ENCODE results near the gene TMC8.
"Not testable (repeated sequence)": the region's sequence is repeated elsewhere in the genome, so short reads cannot be mapped to it uniquely, and the experiment has no call there.

TMC8 gene

GRCh38 chr17:78130437-78131101, at the start of gene TMC8:
Gene TMC8 (plus strand): TSS chr17:78130771. CDS start chr17:78131589, 818 bp downstream.
- no peak within 1 kb of the TSS for H3K4me3 ChIP-seq (ENCODE audit: low read depth, low read length)
- DNase-seq (ENCODE audit: low read depth), result no peak

GRCh38 chr17:78081551-78081950, 49.0 kb upstream of the TMC8 start:
- DNase-seq (ENCODE audit: low read depth), result no peak
- H3K4me3 ChIP-seq (ENCODE audit: low read depth, low read length), result no peak overlapping the region

DNA sequence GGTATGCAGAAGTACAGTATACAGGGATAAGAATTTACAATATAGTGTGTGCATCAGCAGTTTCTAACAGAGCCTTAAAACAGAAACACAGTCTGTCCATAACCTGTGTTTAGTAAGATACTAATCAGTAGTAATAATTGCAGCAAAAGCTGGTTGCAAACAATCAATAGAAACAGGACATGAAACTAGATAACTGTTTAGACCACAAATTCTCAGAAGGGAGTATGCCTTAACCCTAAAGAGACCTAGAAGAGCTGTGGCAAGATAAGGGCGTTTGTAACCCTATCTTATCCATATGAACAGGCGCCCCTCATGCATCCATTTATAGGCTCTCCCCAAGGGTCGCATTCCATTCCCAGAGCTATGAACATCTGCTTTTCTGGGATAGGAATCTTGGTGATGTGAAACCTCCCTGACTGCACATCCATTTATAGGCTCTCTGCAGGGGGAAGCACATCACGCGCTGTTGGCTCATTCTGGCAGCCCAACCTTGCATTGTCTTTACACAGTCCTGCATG, 48.2 kb upstream of the TMC8 start:
- not testable (repeated sequence) for DNase-seq (ENCODE audit: low read depth); H3K4me3 ChIP-seq (ENCODE audit: low read depth, low read length)

GRCh38 chr17:78082988-78083387, 47.6 kb upstream of the TMC8 start:
- no peak overlapping the region for H3K4me3 ChIP-seq (ENCODE audit: low read depth, low read length)

GRCh38 chr17:78086740-78087139, 43.8 kb upstream of the TMC8 start:
- DNase-seq (ENCODE audit: low read depth), result no peak

More at GRCh38 chr17:78082988-78083387, 47.6 kb upstream of the TMC8 start:
- DNase-seq (ENCODE audit: low read depth), result no peak

GRCh38 chr17:78088529-78088928, 42.0 kb upstream of the TMC8 start:
- DNase-seq (ENCODE audit: low read depth), result no peak
- H3K4me3 ChIP-seq (ENCODE audit: low read depth, low read length), result no peak overlapping the region

More at GRCh38 chr17:78086740-78087139, 43.8 kb upstream of the TMC8 start:
- no peak overlapping the region for H3K4me3 ChIP-seq (ENCODE audit: low read depth, low read length)

GRCh38 chr17:78089576-78090281, 40.8 kb upstream of the TMC8 start:
- H3K4me3 ChIP-seq (ENCODE audit: low read depth, low read length), result no peak overlapping the region
- no peak for DNase-seq (ENCODE audit: low read depth)

DNA sequence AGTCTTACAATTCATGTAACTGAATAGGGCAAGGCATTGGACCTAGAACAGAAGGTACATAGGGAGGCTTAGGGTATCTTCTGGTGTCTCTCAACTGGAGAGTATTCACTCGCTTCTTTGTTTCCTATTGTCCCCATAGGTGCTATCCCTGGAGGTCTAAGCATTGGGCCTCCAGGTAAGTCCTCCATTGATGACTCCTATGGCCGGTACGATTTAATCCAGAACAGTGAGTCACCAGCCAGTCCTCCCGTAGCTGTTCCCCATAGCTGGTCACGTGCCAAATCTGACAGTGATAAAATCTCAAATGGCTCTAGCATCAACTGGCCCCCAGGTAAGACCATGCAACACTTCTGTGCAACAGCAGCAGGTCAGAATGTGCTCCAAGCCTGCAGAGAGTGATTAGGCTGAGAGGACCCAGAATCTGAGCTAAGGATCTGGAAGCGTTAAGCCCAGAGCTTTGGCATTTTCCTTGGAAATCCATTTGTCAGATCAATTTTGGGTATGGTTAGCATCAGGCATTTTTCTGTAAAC, 37.7 kb upstream of the TMC8 start:
- no peak for DNase-seq (ENCODE audit: low read depth)
- H3K4me3 ChIP-seq (ENCODE audit: low read depth, low read length), result no peak overlapping the region

GRCh38 chr17:78095035-78095434, 35.5 kb upstream of the TMC8 start:
- no peak overlapping the region for H3K4me3 ChIP-seq (ENCODE audit: low read depth, low read length)
- DNase-seq (ENCODE audit: low read depth), result no peak

DNA sequence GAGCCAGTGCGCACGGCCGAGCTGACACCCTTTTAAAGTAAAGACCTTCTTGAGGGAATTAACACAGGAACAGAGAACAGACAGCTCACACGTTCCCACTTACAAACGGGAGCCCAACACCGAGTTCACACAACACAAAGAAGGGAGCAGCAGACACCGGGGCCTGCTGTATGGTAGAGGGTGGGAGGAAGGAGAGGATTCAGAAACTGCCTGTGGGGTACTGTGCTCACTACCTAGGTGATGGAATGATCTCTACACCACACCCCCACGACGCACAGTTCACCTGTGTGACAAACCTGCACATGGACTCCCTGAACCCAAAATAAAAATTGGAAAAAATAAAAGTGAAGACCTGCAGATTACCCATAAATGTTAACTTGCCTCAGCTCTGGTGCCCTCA, 34.5 kb upstream of the TMC8 start:
- no peak overlapping the region for H3K4me3 ChIP-seq (ENCODE audit: low read depth, low read length)
- no peak for DNase-seq (ENCODE audit: low read depth)

DNA sequence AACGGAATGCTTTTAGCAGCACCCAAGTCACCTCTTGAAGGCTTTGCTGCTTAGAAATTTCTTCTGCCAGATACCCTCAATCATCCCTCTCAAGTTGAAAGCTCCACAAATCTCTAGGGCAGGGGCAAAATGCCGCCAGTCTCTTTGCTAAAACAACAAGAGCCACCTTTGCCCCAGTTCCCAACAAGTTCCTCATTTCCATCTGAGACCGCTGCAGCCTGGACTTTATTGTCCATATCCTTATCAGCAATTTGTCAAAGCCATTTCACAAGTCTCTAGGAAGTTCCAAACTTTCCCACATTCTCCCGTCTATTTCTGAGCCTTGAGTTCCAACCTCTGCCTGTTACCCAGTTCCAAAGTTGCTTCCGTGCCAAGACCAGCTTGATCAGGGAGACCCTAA, 29.5 kb upstream of the TMC8 start:
- no peak for DNase-seq (ENCODE audit: low read depth)

GRCh38 chr17:78101542-78101941, 29.0 kb upstream of the TMC8 start:
- H3K4me3 ChIP-seq (ENCODE audit: low read depth, low read length), result no peak overlapping the region
- no peak for DNase-seq (ENCODE audit: low read depth)

More for the DNA sequence above, 29.5 kb upstream of the TMC8 start:
- H3K4me3 ChIP-seq (ENCODE audit: low read depth, low read length), result no peak overlapping the region

DNA sequence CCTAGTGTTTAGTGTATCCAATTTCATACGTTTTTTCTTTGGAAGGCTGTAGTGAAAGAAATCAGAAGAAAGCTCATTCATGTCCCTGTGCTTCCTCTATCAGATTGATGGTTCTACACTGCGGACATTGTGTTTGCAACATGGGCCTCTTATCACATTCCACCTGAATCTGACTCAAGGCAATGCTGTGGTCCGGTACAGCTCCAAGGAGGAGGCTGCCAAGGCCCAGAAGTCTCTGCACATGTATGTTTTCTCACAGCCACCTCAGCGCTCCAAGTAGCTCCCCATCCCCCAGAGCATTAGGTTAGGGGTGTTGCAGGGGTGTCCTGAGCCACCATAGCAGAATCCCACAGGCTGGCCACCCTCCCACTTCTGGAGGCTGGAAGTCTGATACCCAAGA, 27.3 kb upstream of the TMC8 start:
- DNase-seq (ENCODE audit: low read depth), result no peak
- no peak overlapping the region for H3K4me3 ChIP-seq (ENCODE audit: low read depth, low read length)

DNA sequence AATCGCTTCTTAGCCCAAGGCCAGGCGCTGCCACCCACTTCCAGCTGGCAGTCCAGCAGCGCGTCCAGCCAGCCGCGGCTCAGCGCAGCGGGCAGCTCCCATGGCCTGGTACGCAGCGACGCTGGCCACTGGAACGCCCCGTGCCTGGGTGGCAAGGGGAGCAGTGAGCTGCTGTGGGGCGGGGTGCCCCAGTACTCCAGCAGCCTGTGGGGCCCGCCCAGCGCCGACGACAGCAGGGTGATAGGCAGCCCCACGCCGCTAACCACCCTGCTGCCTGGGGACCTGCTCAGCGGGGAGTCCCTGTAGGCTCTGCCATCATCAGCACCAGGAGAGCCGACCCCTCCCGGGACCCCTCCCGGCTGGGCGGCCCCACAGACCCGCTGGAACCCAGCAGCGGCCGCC, 26.0 kb upstream of the TMC8 start:
- no peak for DNase-seq (ENCODE audit: low read depth)
- no peak overlapping the region for H3K4me3 ChIP-seq (ENCODE audit: low read depth, low read length)

- no peak for DNase-seq (ENCODE audit: low read depth)
- no peak overlapping the region for H3K4me3 ChIP-seq (ENCODE audit: low read depth, low read length)
These were observed 25.5 kb upstream of the TMC8 start for GRCh38 chr17:78105101-78105500.

- no peak overlapping the region for H3K4me3 ChIP-seq (ENCODE audit: low read depth, low read length)
These were observed 25.0 kb upstream of the TMC8 start for GRCh38 chr17:78105551-78105950.

DNA sequence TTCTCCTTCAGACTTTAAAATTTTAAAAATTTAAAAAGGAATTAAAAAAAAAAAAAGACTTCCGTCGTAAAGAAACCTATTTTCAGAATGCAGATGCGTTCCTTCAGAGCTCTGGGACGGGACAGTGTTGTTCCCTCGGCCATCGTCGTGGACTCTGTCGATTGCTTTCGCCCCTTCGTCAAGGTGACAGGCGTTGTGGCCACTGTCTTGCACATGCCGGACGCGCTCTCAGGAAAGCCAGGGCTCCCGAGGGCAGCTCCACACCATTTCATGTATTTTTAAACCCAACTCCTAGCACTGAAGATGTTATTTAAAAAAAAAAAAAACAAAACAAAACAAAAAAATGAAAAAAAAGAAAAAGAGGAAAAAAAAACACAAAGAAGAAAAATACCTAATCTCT, 24.4 kb upstream of the TMC8 start:
- no peak for DNase-seq (ENCODE audit: low read depth)

More at GRCh38 chr17:78105551-78105950, 25.0 kb upstream of the TMC8 start:
- no peak for DNase-seq (ENCODE audit: low read depth)

DNA sequence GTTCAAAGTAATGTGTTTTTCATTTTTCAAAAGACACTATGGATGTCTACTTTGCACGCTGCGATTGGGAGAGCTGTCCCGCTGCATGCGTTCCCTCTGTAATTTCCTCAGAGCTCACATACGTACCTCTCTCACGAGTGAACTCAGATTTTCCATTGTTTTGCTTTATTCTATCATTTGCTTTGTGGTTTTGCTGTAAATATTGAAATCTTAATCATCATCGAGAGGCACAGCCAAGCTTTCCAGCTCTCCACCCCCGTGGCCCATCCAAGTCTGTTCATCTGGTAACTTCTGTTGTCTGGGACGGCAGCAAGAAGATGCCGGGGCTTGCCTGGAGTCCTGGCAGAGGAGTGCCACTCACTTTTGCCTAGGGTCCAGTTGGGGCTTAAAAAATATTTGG, 23.1 kb upstream of the TMC8 start:
- no peak for DNase-seq (ENCODE audit: low read depth)
- H3K4me3 ChIP-seq (ENCODE audit: low read depth, low read length), result no peak overlapping the region

More for the DNA sequence above, 24.4 kb upstream of the TMC8 start:
- H3K4me3 ChIP-seq (ENCODE audit: low read depth, low read length), result no peak overlapping the region

DNA sequence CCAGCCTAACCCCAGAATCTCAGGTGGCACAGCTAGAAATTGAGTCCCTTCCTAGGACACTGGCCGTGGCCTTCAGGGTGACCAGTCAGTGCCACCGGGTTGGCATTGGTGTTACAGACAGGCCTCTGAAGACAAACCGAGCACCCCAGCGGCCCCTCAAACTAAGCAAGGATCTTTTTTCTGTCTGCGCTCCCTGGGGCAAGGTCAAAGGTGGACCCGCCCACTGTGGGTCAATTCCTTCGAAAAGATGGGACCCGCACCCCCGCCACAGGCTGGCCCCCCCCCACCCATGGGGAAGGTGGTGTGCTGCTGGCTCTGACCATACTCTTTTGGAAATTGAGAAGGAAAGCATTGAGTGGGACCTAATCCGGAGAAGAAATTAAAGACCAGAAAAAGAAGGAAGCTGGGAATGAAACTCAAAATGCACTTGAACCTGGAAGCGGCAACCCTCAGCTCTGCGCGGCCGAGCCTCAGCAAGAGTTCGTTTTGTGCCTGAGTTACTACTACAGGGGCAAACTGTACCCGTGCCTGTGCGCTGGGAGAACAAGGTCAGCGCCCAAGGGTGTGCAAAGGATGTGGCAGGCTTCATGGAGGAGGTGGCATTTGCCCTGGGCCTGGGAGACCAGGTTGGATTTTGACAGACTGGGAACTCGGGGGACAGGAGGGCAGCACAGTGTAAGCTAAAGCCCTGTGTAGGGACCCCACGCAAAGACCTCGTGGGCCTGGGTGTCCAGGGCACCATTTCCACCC, 22.4 kb upstream of the TMC8 start:
- DNase-seq (ENCODE audit: low read depth), result no peak
- no peak overlapping the region for H3K4me3 ChIP-seq (ENCODE audit: low read depth, low read length)

Measured in skeletal muscle cell (primary cell).